Measurements from ENCODE around the gene PRPF18.

PRPF18 gene

GRCh38 chr10:13661256-13661655 is 74.5 kb downstream of the PRPF18 start:
- no peak for TF ChIP-seq CTCF (IDR thresholded peaks at IDR 0.05)

GRCh38 chr10:13665516-13666262 is 78.9 kb downstream of the PRPF18 start:
- no peak for TF ChIP-seq CTCF (IDR thresholded peaks at IDR 0.05)

- TF ChIP-seq CTCF (IDR thresholded peaks at IDR 0.05): no peak
Observed at GRCh38 chr10:13668126-13668525, 81.4 kb downstream of the PRPF18 start.

- TF ChIP-seq CTCF (IDR thresholded peaks at IDR 0.05): no peak
Observed at GRCh38 chr10:13669182-13669855, 82.6 kb downstream of the PRPF18 start.

- TF ChIP-seq CTCF (IDR thresholded peaks at IDR 0.05): no peak
Observed at GRCh38 chr10:13669901-13670300, 83.1 kb downstream of the PRPF18 start.

- TF ChIP-seq CTCF (IDR thresholded peaks at IDR 0.05): no peak
Observed at GRCh38 chr10:13670311-13670710, 83.5 kb downstream of the PRPF18 start.

- TF ChIP-seq CTCF (IDR thresholded peaks at IDR 0.05): no peak
Observed at GRCh38 chr10:13671904-13672303, 85.1 kb downstream of the PRPF18 start.

All from LNCAP (cell line).